CD14-positive monocyte (primary cell): ENCODE data around the gene ETS1. TPM values are rescaled to one million over a fixed set of nuclear protein-coding genes. Genes with fewer than 3 reads are reported as not detected.

Experiments
- DNase-seq, 3 donors: peaks; one replicate each; pipeline ENCODE4 v3.0.0-alpha.2; 2011 to 2022
- H2AFZ ChIP-seq: 2 replicates; pipeline ENCODE4 v1.6.0; 2012; ENCODE audit warnings: mild to moderate bottlenecking, low read depth, low read length, inconsistent platforms; ENCODE audit not compliant: insufficient read depth, poor library complexity, severe bottlenecking
- H3K27ac ChIP-seq, 2 donors: 1 replicate in 1 of 2; 2 replicates in 1 of 2; pipeline ENCODE4 v1.5.1; 2012 to 2013; ENCODE audit warnings: low read length in 2 of 2, control low read depth in 1 of 2, inconsistent platforms in 1 of 2, low read depth in 1 of 2, mild to moderate bottlenecking in 1 of 2
- H3K27me3 ChIP-seq, 2 donors: one replicate each; pipeline versions ENCODE4 v1.6.0 to v1.6.1; 2011 to 2013; ENCODE audit warnings: low read length in 2 of 2; ENCODE audit not compliant: control insufficient read depth in 2 of 2, insufficient read depth in 2 of 2
- H3K36me3 ChIP-seq, 2 donors: replicated peaks in 1 of 2; 1 replicate in 1 of 2; 2 replicates in 1 of 2; pipeline versions ENCODE4 v1.5.1 to v1.6.1; 2012 to 2013; ENCODE audit warnings: low read length in 2 of 2, control low read depth in 1 of 2, inconsistent platforms in 1 of 2, mild to moderate bottlenecking in 1 of 2; ENCODE audit not compliant: insufficient read depth in 2 of 2, control insufficient read depth in 1 of 2
- H3K4me1 ChIP-seq, 2 donors: 1 replicate in 1 of 2; 2 replicates in 1 of 2; pipeline versions ENCODE4 v1.5.1 to v1.6.1; 2012 to 2013; ENCODE audit warnings: low read length in 2 of 2, control low read depth in 1 of 2, inconsistent platforms in 1 of 2, mild to moderate bottlenecking in 1 of 2, moderate library complexity in 1 of 2; ENCODE audit not compliant: insufficient read depth in 2 of 2, control insufficient read depth in 1 of 2
- H3K4me2 ChIP-seq: replicated peaks from 2 replicates; pipeline ENCODE3; 2012; ENCODE audit warnings: low read length, moderate library complexity, mild to moderate bottlenecking; ENCODE audit not compliant: poor library complexity, severe bottlenecking; ENCODE audit errors: extremely low read depth
- H3K4me3 ChIP-seq, 3 experiments: fragments of 200-600 bp in 1 of 3; sonication (generic) in 1 of 3; replicated peaks in 1 of 3; 1 replicate in 2 of 3; 2 replicates in 1 of 3; pipeline ENCODE4 v1.5.1; 2011 to 2013; ENCODE audit warnings: low read length in 3 of 3, mild to moderate bottlenecking in 3 of 3, control low read depth in 2 of 3, low read depth in 2 of 3, inconsistent platforms in 1 of 3, moderate library complexity in 1 of 3
- H3K79me2 ChIP-seq: 2 replicates; pipeline ENCODE4 v1.6.0; 2012; ENCODE audit warnings: mild to moderate bottlenecking, control low read depth, inconsistent platforms, low read length, moderate library complexity; ENCODE audit not compliant: insufficient read depth
- H3K9ac ChIP-seq: 2 replicates; pipeline ENCODE4 v1.6.0; 2017; ENCODE audit warnings: low read length, mild to moderate bottlenecking; ENCODE audit not compliant: insufficient read depth, poor library complexity, severe bottlenecking
- H3K9me3 ChIP-seq, 2 donors: replicated peaks in 1 of 2; 1 replicate in 1 of 2; 2 replicates in 1 of 2; pipeline versions ENCODE4 v1.5.1 to v1.6.1; 2012 to 2013; ENCODE audit warnings: low read length in 2 of 2, control low read depth in 1 of 2; ENCODE audit not compliant: control insufficient read depth in 1 of 2, insufficient read depth in 1 of 2
- H4K20me1 ChIP-seq: 2 replicates; pipeline ENCODE4 v1.6.0; 2012; ENCODE audit warnings: mild to moderate bottlenecking, low read length, control low read depth, moderate library complexity; ENCODE audit not compliant: insufficient read depth
- H3K27ac Mint-ChIP-seq, 7 donors: one replicate each; pipeline ENCODE4 v1.8.0; 2020; ENCODE audit warnings: mild to moderate bottlenecking in 7 of 7, mixed read lengths in 7 of 7, moderate library complexity in 6 of 7, inconsistent platforms in 2 of 7
- H3K27me3 Mint-ChIP-seq, 3 donors: one replicate each; pipeline ENCODE4 v1.8.0; 2021 to 2022; ENCODE audit warnings: low read depth in 3 of 3, mild to moderate bottlenecking in 3 of 3, mixed read lengths in 3 of 3, moderate library complexity in 3 of 3, inconsistent platforms in 1 of 3
- H3K36me3 Mint-ChIP-seq, 2 donors: one replicate each; pipeline ENCODE4 v1.8.0; 2020; ENCODE audit warnings: mixed read lengths in 2 of 2, inconsistent platforms in 1 of 2, mild to moderate bottlenecking in 1 of 2
- H3K4me1 Mint-ChIP-seq: one replicate; pipeline ENCODE4 v1.8.0; 2020; ENCODE audit warnings: mild to moderate bottlenecking, mixed read lengths
- H3K4me3 Mint-ChIP-seq, 2 donors: one replicate each; pipeline ENCODE4 v1.8.0; 2020; ENCODE audit warnings: mild to moderate bottlenecking in 2 of 2, mixed read lengths in 2 of 2, moderate library complexity in 1 of 2
- H3K9me3 Mint-ChIP-seq, 7 donors: one replicate each; pipeline ENCODE4 v1.8.0; 2020 to 2022; ENCODE audit warnings: mixed read lengths in 7 of 7, mild to moderate bottlenecking in 6 of 7, moderate library complexity in 6 of 7, inconsistent platforms in 2 of 7
- WGBS: methylation state at CpG from one replicate; pipeline ENCODE4 v1.1.5; 2013; ENCODE audit warnings: missing lambda C conversion rate; ENCODE audit not compliant: insufficient coverage; 5-methylcytosine and 5-hydroxymethylcytosine counted together
- intact Hi-C, 2 donors: fragments of 100-400 bp; cut with micrococcal nuclease; formaldehyde crosslinking; loops; one replicate each; pipeline versions ENCODE4 v1.15.0 to v1.15.1; 2023
- polyA plus RNA-seq, 3 donors: library from polyadenylated mRNA; depleted of rRNA in 1 of 3; unstranded in 2 of 3; stranded (reverse) in 1 of 3; fragments of 300-500 nt in 2 of 3; fragments of >200 nt in 1 of 3; fragmentation: Illumina TruSeq in 2 of 3; gene quantifications; 1 replicate in 2 of 3; 2 replicates in 1 of 3; pipeline ENCODE4 v1.2.3, GENCODE V29; 2012 to 2021
- TF ChIP-seq, protein P1 (sequence below): fragments of 200-600 bp; IDR thresholded peaks from one replicate; pipeline ENCODE4 v1.8.0; 2022; ENCODE audit warnings: antibody characterized with exemption, mild to moderate bottlenecking

Gene ETS1
- polyA plus RNA-seq, 3 donors: 0.67 to 1.6 (median 1.6) TPM

DNA sequence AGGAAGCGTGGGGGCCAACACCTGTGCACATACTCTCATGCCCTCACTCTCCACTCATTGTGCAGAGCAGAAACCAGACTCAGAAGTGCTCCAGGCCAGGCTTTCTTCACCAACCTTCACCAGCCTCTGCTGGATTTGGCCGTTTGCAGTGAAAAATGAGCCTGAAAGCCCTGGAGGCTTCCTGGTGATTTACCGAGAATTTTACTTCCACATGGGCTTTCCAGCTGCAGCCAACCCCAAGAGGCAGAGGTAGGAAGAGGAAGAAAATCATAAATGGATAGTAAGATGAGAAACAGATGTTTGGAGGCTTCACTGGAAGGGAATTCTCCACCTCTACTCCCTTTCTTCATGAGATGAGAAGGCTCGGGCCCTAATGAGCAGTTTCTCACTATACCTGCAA is 155.4 kb downstream of the ETS1 start:
- Histone ChIP-seq H2AFZ (no peak overlapping the region), H3K27me3 (no peaks in the 10 kb centered on the region), H3K36me3 (no peaks in the 10 kb centered on the region), H3K4me2 (no peak overlapping the region), H3K9me3 (no peaks in the 10 kb centered on the region), H3K79me2 (no peaks in the 10 kb centered on the region), H3K4me1 (no peaks in the 10 kb centered on the region), H3K4me3 (no peak overlapping the region), H4K20me1 (no peaks in the 10 kb centered on the region), H3K9ac (no peak overlapping the region), H3K27ac (no peak overlapping the region)
- peaks cover 0 to 4% (median 0%) of the 10 kb centered on the region in 7 donors for H3K9me3 Mint-ChIP-seq
- H3K4me3 Mint-ChIP-seq: no peak overlapping the region
- H3K36me3 Mint-ChIP-seq: no peaks in the 10 kb centered on the region
- intact Hi-C loops: no loop called here
- H3K27me3 Mint-ChIP-seq: peaks cover 0 to 7% (median 2%) of the 10 kb centered on the region in 3 donors
- DNase-seq: no peak
- H3K4me1 Mint-ChIP-seq: no peaks in the 10 kb centered on the region
- TF ChIP-seq, protein P1, sequence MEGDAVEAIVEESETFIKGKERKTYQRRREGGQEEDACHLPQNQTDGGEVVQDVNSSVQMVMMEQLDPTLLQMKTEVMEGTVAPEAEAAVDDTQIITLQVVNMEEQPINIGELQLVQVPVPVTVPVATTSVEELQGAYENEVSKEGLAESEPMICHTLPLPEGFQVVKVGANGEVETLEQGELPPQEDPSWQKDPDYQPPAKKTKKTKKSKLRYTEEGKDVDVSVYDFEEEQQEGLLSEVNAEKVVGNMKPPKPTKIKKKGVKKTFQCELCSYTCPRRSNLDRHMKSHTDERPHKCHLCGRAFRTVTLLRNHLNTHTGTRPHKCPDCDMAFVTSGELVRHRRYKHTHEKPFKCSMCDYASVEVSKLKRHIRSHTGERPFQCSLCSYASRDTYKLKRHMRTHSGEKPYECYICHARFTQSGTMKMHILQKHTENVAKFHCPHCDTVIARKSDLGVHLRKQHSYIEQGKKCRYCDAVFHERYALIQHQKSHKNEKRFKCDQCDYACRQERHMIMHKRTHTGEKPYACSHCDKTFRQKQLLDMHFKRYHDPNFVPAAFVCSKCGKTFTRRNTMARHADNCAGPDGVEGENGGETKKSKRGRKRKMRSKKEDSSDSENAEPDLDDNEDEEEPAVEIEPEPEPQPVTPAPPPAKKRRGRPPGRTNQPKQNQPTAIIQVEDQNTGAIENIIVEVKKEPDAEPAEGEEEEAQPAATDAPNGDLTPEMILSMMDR: no peak
- no peak overlapping the region for H3K27ac Mint-ChIP-seq
- WGBS: 94% methylated on average over 2 of the region's 4 CpGs

DNA sequence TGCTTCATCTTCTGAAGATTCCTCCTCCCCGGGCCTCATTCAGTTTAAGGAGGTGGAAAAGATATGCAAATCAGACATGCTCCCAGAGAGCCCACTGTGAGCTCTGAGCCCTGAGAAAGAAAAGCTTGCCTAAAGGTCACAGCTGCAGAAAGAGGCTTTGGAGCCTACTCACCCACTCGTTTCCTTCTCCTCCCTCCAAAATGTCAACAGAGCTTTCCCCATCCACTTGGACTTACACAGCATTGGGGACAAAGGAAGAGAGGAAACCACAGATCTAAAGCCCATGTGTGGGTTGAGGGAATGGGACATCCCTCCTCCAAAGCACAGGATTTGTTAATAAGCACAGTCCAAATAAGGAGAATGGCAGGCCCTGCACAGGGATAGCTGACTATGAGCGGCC is 158.4 kb downstream of the ETS1 start:
- no peak for DNase-seq
- Mint-ChIP-seq H3K9me3 (peaks cover 0 to 4% (median 0%) of the 10 kb centered on the region in 7 donors), H3K27me3 (peaks cover 0 to 10% (median 2%) of the 10 kb centered on the region in 3 donors), H3K36me3 (no peaks in the 10 kb centered on the region), H3K27ac (no peak overlapping the region), H3K4me3 (no peak overlapping the region), H3K4me1 (no peaks in the 10 kb centered on the region)
- intact Hi-C loops: no loop called here
- Histone ChIP-seq H3K4me1 (no peaks in the 10 kb centered on the region), H3K4me2 (no peak overlapping the region), H3K9ac (no peak overlapping the region), H3K27me3 (no peaks in the 10 kb centered on the region), H3K36me3 (no peaks in the 10 kb centered on the region), H3K27ac (no peak overlapping the region), H3K9me3 (no peaks in the 10 kb centered on the region), H3K4me3 (no peak overlapping the region), H4K20me1 (no peaks in the 10 kb centered on the region), H3K79me2 (no peaks in the 10 kb centered on the region), H2AFZ (no peak overlapping the region)
- WGBS: 100% methylated on average over 1 of the region's 3 CpGs
- TF ChIP-seq, protein P1: no peak
